SU-DHL-6 (cell line): ENCODE data around the gene IFI44.

Experiments
- H2AFZ ChIP-seq: fragments of 200-600 bp; sonication (generic); 2 replicates; pipeline ENCODE4 v1.6.1; 2014; ENCODE audit warnings: low read depth, mild to moderate bottlenecking, moderate library complexity, mixed read lengths, antibody characterized with exemption, low read length; ENCODE audit not compliant: severe bottlenecking
- H3F3A ChIP-seq: fragments of 200-600 bp; shearing (Covaris generic); 2 replicates; pipeline ENCODE4 v1.6.0; 2016; ENCODE audit warnings: antibody characterized with exemption, mild to moderate bottlenecking; ENCODE audit not compliant: insufficient read depth
- H3K27ac ChIP-seq: fragments of 200-600 bp; sonication (generic); 2 replicates; pipeline ENCODE4 v1.5.1; 2016; ENCODE audit warnings: low read depth, mild to moderate bottlenecking, low read length, moderate library complexity, mixed read lengths
- H3K27me3 ChIP-seq: fragments of 200-600 bp; sonication (generic), shearing (Covaris generic); 2 replicates; pipeline ENCODE4 v1.6.0; 2014; ENCODE audit warnings: mild to moderate bottlenecking, low read length
- H3K36me3 ChIP-seq: fragments of 200-600 bp; sonication (generic); 2 replicates; pipeline ENCODE4 v1.6.1; 2014; ENCODE audit warnings: mild to moderate bottlenecking, low read length, mixed read lengths
- H3K4me2 ChIP-seq: fragments of 300-600, 200-600 bp; shearing (Covaris generic), sonication (generic); 2 replicates; pipeline ENCODE4 v1.6.0; 2014; ENCODE audit warnings: low read length, low read depth, mild to moderate bottlenecking; ENCODE audit not compliant: poor library complexity, severe bottlenecking
- H3K4me3 ChIP-seq: fragments of 200-600 bp; sonication (generic); 2 replicates; pipeline ENCODE4 v1.5.1; 2014; ENCODE audit warnings: antibody characterized with exemption, low read length, mild to moderate bottlenecking, mixed read lengths; ENCODE audit not compliant: insufficient read depth, poor library complexity, severe bottlenecking
- H3K79me2 ChIP-seq: fragments of 200-600 bp; sonication (generic); 2 replicates; pipeline ENCODE4 v1.6.1; 2014; ENCODE audit warnings: mild to moderate bottlenecking, low read length, moderate library complexity; ENCODE audit not compliant: insufficient read depth
- H3K9ac ChIP-seq: fragments of 200-600 bp; sonication (generic); 2 replicates; pipeline ENCODE4 v1.7.0; 2014; ENCODE audit warnings: mild to moderate bottlenecking, low read length
- H3K9me2 ChIP-seq: fragments of 200-600 bp; sonication (generic); replicated peaks from 2 replicates; pipeline ENCODE4 v1.6.1; 2014; ENCODE audit warnings: low read length; ENCODE audit not compliant: insufficient read depth
- H3K9me3 ChIP-seq: fragments of 200-600 bp; sonication (generic); 2 replicates; pipeline ENCODE4 v1.6.1; 2014; ENCODE audit warnings: low read length, mixed read lengths; ENCODE audit not compliant: insufficient read depth
- H4K20me1 ChIP-seq: fragments of 200-600 bp; sonication (generic); 2 replicates; pipeline ENCODE4 v1.6.1; 2014; ENCODE audit warnings: low read depth, mild to moderate bottlenecking, antibody characterized with exemption, low read length, moderate library complexity, mixed read lengths
- EZH2phosphoT487 ChIP-seq: fragments of 200-600 bp; sonication (generic), shearing (Covaris generic); conservative IDR thresholded peaks from 2 replicates; pipeline ENCODE4 v1.6.1; 2018; ENCODE audit warnings: mild to moderate bottlenecking, antibody characterized with exemption, low read length, moderate library complexity, mixed read lengths
- TF ChIP-seq, protein P1 (sequence below): fragments of 200-600 bp; sonication (generic); IDR thresholded peaks from one replicate; pipeline ENCODE4 v1.5.1; 2017; ENCODE audit warnings: antibody characterized with exemption, mild to moderate bottlenecking, low read length, moderate library complexity; ENCODE audit not compliant: insufficient read depth, poor library complexity, severe bottlenecking

Gene IFI44

GRCh38 chr1:78619803-78620579, 29.6 kb upstream of the IFI44 start, which contains the start of gene IFI44L:
TSS of gene IFI44L (plus strand) at chr1:78620448. CDS start at chr1:78627916, 7,468 bp downstream.
- Histone ChIP-seq H3K36me3 (no peaks in the 10 kb centered on the region), H3F3A (no peaks in the 10 kb centered on the region), H3K9me3 (no peaks in the 10 kb centered on the region), H3K79me2 (no peaks in the 10 kb centered on the region), H3K4me3 (no peak within 1 kb of the TSS), H3K9ac (no peak within 1 kb of the TSS), H2AFZ (no peak within 1 kb of the TSS), H4K20me1 (no peaks in the 10 kb centered on the region), H3K4me2 (no peak within 1 kb of the TSS), H3K27me3 (no peaks in the 10 kb centered on the region), H3K27ac (no peak within 1 kb of the TSS), H3K9me2 (no peaks in the 10 kb centered on the region)
- TF ChIP-seq, protein P1, sequence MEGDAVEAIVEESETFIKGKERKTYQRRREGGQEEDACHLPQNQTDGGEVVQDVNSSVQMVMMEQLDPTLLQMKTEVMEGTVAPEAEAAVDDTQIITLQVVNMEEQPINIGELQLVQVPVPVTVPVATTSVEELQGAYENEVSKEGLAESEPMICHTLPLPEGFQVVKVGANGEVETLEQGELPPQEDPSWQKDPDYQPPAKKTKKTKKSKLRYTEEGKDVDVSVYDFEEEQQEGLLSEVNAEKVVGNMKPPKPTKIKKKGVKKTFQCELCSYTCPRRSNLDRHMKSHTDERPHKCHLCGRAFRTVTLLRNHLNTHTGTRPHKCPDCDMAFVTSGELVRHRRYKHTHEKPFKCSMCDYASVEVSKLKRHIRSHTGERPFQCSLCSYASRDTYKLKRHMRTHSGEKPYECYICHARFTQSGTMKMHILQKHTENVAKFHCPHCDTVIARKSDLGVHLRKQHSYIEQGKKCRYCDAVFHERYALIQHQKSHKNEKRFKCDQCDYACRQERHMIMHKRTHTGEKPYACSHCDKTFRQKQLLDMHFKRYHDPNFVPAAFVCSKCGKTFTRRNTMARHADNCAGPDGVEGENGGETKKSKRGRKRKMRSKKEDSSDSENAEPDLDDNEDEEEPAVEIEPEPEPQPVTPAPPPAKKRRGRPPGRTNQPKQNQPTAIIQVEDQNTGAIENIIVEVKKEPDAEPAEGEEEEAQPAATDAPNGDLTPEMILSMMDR: no peak
- no peak for TF ChIP-seq EZH2phosphoT487

DNA sequence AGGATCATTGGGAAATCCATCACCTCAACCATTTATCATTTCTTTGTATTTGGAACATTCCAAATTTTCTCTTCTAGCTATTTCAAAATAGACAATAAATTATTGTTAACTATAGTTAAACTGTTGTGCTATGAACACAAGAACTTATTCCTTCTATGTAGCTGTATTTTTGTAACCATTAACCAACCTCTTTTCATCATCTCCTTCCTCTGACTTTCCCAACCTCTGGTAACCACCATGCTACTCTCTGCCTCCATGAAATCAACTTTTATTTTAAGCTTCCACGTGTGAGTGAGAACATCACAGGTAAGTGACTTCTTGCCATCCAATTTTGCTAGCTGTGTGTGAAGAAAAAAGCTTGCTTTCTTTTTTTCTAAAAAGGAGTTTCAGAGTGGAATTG, 29.0 kb upstream of the IFI44 start:
- Histone ChIP-seq H3K27ac (no peak overlapping the region), H4K20me1 (no peaks in the 10 kb centered on the region), H3K9me3 (no peaks in the 10 kb centered on the region), H3K9me2 (no peaks in the 10 kb centered on the region), H3F3A (no peaks in the 10 kb centered on the region), H3K4me2 (no peak overlapping the region), H3K4me3 (no peak overlapping the region), H3K27me3 (no peaks in the 10 kb centered on the region), H2AFZ (no peak overlapping the region), H3K79me2 (no peaks in the 10 kb centered on the region), H3K36me3 (no peaks in the 10 kb centered on the region), H3K9ac (no peak overlapping the region)
- TF ChIP-seq, protein P1: no peak
- TF ChIP-seq EZH2phosphoT487: no peak

DNA sequence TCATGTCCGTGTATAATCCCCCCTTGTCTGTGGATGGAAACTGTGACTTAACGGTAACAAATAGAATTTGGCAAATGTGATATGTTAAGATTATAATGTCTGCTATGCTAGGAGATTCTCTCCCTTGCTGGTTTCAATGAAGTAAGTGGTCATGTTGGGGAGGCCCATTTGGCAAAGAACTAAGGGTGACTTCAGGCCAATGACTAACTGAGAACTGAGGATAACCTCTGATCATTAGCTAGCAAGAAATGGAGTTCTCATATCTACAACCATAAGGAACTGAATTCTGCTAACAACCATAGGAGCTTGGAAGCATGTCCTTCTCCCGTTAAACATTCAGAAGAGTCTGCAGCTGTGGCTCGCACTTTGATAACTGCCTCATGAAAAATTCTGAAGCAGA, 27.1 kb upstream of the IFI44 start:
- Histone ChIP-seq H3K79me2 (no peaks in the 10 kb centered on the region), H3K27ac (no peak overlapping the region), H3K9ac (no peak overlapping the region), H4K20me1 (no peaks in the 10 kb centered on the region), H3K9me2 (no peaks in the 10 kb centered on the region), H3F3A (no peaks in the 10 kb centered on the region), H3K4me3 (no peak overlapping the region), H2AFZ (no peak overlapping the region), H3K36me3 (no peaks in the 10 kb centered on the region), H3K9me3 (no peaks in the 10 kb centered on the region), H3K27me3 (no peaks in the 10 kb centered on the region), H3K4me2 (no peak overlapping the region)
- TF ChIP-seq, protein P1: no peak
- no peak for TF ChIP-seq EZH2phosphoT487
